H9 (cell line): Measurements from ENCODE around the gene NT5DC3. TPM values are rescaled to one million over a fixed set of nuclear protein-coding genes. Genes with fewer than 3 reads are reported as not detected.

Source experiments
- DNase-seq: peaks from one replicate; pipeline ENCODE4 v3.0.0-alpha.2; 2017
- H2AFZ ChIP-seq: one replicate; pipeline ENCODE4 v1.6.1; 2013; ENCODE audit warnings: mild to moderate bottlenecking, low read length, control low read depth, moderate library complexity
- H2AK5ac ChIP-seq: 2 replicates; pipeline ENCODE4 v1.6.1; 2013; ENCODE audit warnings: low read length, control low read depth, mixed read lengths; ENCODE audit not compliant: insufficient read length
- H2BK120ac ChIP-seq: one replicate; pipeline ENCODE4 v1.6.1; 2013; ENCODE audit warnings: low read depth, mild to moderate bottlenecking, low read length, control low read depth, inconsistent platforms; ENCODE audit not compliant: poor library complexity, severe bottlenecking
- H2BK12ac ChIP-seq: 2 replicates; pipeline ENCODE4 v1.6.1; 2013; ENCODE audit warnings: low read length, control low read depth, mixed read lengths, low read depth; ENCODE audit not compliant: insufficient read length
- H2BK15ac ChIP-seq: 2 replicates; pipeline ENCODE4 v1.6.1; 2013; ENCODE audit warnings: low read depth, low read length, control low read depth
- H2BK20ac ChIP-seq: one replicate; pipeline ENCODE4 v1.6.1; 2013; ENCODE audit warnings: low read depth, mild to moderate bottlenecking, low read length, control low read depth, inconsistent platforms; ENCODE audit not compliant: poor library complexity, severe bottlenecking
- H2BK5ac ChIP-seq: 2 replicates; pipeline ENCODE4 v1.6.1; 2013; ENCODE audit warnings: low read length, control low read depth, mixed read lengths; ENCODE audit not compliant: insufficient read length
- H3K14ac ChIP-seq: 2 replicates; pipeline ENCODE4 v1.6.1; 2013; ENCODE audit warnings: low read length, control low read depth; ENCODE audit not compliant: insufficient read depth
- H3K18ac ChIP-seq: 2 replicates; pipeline ENCODE4 v1.6.1; 2013; ENCODE audit warnings: low read depth, mild to moderate bottlenecking, mixed read lengths, low read length, control low read depth; ENCODE audit not compliant: insufficient read length
- H3K23ac ChIP-seq: 2 replicates; pipeline ENCODE4 v1.6.1; 2013; ENCODE audit warnings: low read length, control low read depth, mixed read lengths, low read depth; ENCODE audit not compliant: insufficient read length
- H3K23me2 ChIP-seq: 2 replicates; pipeline ENCODE4 v1.6.1; 2013; ENCODE audit warnings: low read depth, mild to moderate bottlenecking, mixed read lengths, low read length, control low read depth; ENCODE audit not compliant: insufficient read length, poor library complexity, severe bottlenecking
- H3K27ac ChIP-seq: 2 replicates; pipeline ENCODE4 v1.5.1; 2013; ENCODE audit warnings: low read length, control low read depth, mixed read lengths, low read depth; ENCODE audit not compliant: insufficient read length
- H3K27me3 ChIP-seq: 2 replicates; pipeline ENCODE4 v1.6.1; 2013; ENCODE audit warnings: low read length, control low read depth, inconsistent platforms; ENCODE audit not compliant: insufficient read depth
- H3K4ac ChIP-seq: 2 replicates; pipeline ENCODE4 v1.6.1; 2013; ENCODE audit warnings: low read depth, mild to moderate bottlenecking, control low read depth, inconsistent platforms, low read length, moderate library complexity
- H3K4me1 ChIP-seq: 2 replicates; pipeline ENCODE4 v1.6.1; 2013; ENCODE audit warnings: low read length, control low read depth, inconsistent platforms; ENCODE audit not compliant: insufficient read depth
- H3K4me2 ChIP-seq: 2 replicates; pipeline ENCODE4 v1.6.1; 2013; ENCODE audit warnings: low read length, control low read depth, mixed read lengths; ENCODE audit not compliant: insufficient read length, insufficient read depth
- H3K56ac ChIP-seq: 2 replicates; pipeline ENCODE4 v1.6.1; 2013; ENCODE audit warnings: low read depth, mild to moderate bottlenecking, mixed read lengths, low read length, control low read depth; ENCODE audit not compliant: insufficient read length
- H3K79me1 ChIP-seq: 2 replicates; pipeline ENCODE4 v1.6.1; 2013; ENCODE audit warnings: low read depth, mild to moderate bottlenecking, moderate library complexity, low read length, control low read depth, inconsistent platforms; ENCODE audit not compliant: insufficient read depth, poor library complexity, severe bottlenecking
- H3K79me2 ChIP-seq: 2 replicates; pipeline ENCODE4 v1.6.1; 2013; ENCODE audit warnings: low read length, control low read depth, inconsistent platforms; ENCODE audit not compliant: insufficient read depth
- H3K9ac ChIP-seq: 2 replicates; pipeline ENCODE4 v1.6.1; 2013; ENCODE audit warnings: low read length, control low read depth, mixed read lengths; ENCODE audit not compliant: insufficient read length; ENCODE audit errors: extremely low read depth
- H3K9me3 ChIP-seq: one replicate; pipeline ENCODE4 v1.6.1; 2013; ENCODE audit warnings: low read depth, low read length, inconsistent platforms; ENCODE audit not compliant: control insufficient read depth
- H3T11ph ChIP-seq: one replicate; pipeline ENCODE4 v1.6.1; 2013; ENCODE audit warnings: mild to moderate bottlenecking, low read length, control low read depth, inconsistent platforms
- H4K20me1 ChIP-seq: one replicate; pipeline ENCODE4 v1.6.1; 2013; ENCODE audit not compliant: control insufficient read depth, insufficient read length, insufficient read depth
- H4K5ac ChIP-seq: 2 replicates; pipeline ENCODE4 v1.6.1; 2013; ENCODE audit warnings: low read depth, mild to moderate bottlenecking, mixed read lengths, low read length, control low read depth; ENCODE audit not compliant: insufficient read length
- H4K8ac ChIP-seq: replicated peaks from 2 replicates; pipeline ENCODE4 v1.6.1; 2013; ENCODE audit warnings: low read length, control low read depth, mixed read lengths, low read depth; ENCODE audit not compliant: insufficient read length
- H4K91ac ChIP-seq: 2 replicates; pipeline ENCODE4 v1.6.1; 2013; ENCODE audit warnings: low read depth, mild to moderate bottlenecking, moderate library complexity, mixed read lengths, low read length, control low read depth; ENCODE audit not compliant: insufficient read length
- H3K27ac Mint-ChIP-seq, 3 experiments: 2 replicates in 2 of 3; 3 replicates in 1 of 3; pipeline ENCODE4 v1.8.0; 2020 to 2021; ENCODE audit warnings: mixed read lengths in 3 of 3, mild to moderate bottlenecking in 1 of 3, moderate library complexity in 1 of 3
- H3K27me3 Mint-ChIP-seq: 2 replicates; pipeline ENCODE4 v1.8.0; 2021; ENCODE audit warnings: low read depth, mild to moderate bottlenecking, moderate library complexity, mixed read lengths
- H3K36me3 Mint-ChIP-seq, 3 experiments: 2 replicates in 2 of 3; 3 replicates in 1 of 3; pipeline ENCODE4 v1.8.0; 2020 to 2021; ENCODE audit warnings: low read depth in 3 of 3, mixed read lengths in 3 of 3; ENCODE audit not compliant: insufficient read depth in 1 of 3
- H3K4me1 Mint-ChIP-seq, 2 experiments: 2 replicates each; pipeline ENCODE4 v1.8.0; 2020; ENCODE audit warnings: mixed read lengths in 2 of 2
- H3K4me3 Mint-ChIP-seq, 2 experiments: 2 replicates in 1 of 2; 3 replicates in 1 of 2; pipeline ENCODE4 v1.8.0; 2020 to 2021; ENCODE audit warnings: mild to moderate bottlenecking in 2 of 2, mixed read lengths in 2 of 2, moderate library complexity in 1 of 2
- H3K9me3 Mint-ChIP-seq, 2 experiments: 2 replicates in 1 of 2; 3 replicates in 1 of 2; pipeline ENCODE4 v1.8.0; 2020; ENCODE audit warnings: mild to moderate bottlenecking in 2 of 2, mixed read lengths in 2 of 2, moderate library complexity in 1 of 2
- CTCF ChIP-seq: fragments of 200-600 bp; sonication (generic); conservative IDR thresholded peaks from 3 replicates; pipeline ENCODE4 v1.8.0; 2021; ENCODE audit warnings: antibody characterized with exemption, mild to moderate bottlenecking
- WGBS: extraction: QIAGEN DNeasy Blood & Tissue Kit; methylation state at CpG from one replicate; pipeline ENCODE4 v1.1.7; 2013; ENCODE audit warnings: missing lambda C conversion rate, low lambda C conversion rate, mixed read lengths; ENCODE audit not compliant: insufficient read length; ENCODE audit errors: extremely low coverage; 5-methylcytosine and 5-hydroxymethylcytosine counted together
- total RNA-seq: library from RNA; stranded (reverse); gene quantifications from 2 replicates; pipeline ENCODE4 v1.2.1, GENCODE V29; 2021

NT5DC3 gene
- total RNA-seq, 1 experiment from 2014 or later = 13.6 TPM

GRCh38 chr12:103802586-103802886 lies 38.5 kb downstream of the NT5DC3 start:
- H3K27ac Mint-ChIP-seq = 0 out of 7 replicates have a peak overlapping the region, but pooled peaks of 1 of the 3 experiments have one; percentile 45

More at GRCh38 chr12:103802586-103802886, 38.5 kb downstream of the NT5DC3 start:
- no peak overlapping the region for H3K23ac ChIP-seq
- TF ChIP-seq CTCF = no peak
- H2BK20ac ChIP-seq = no peak overlapping the region
- H2BK5ac ChIP-seq = no peak overlapping the region
- H2BK120ac ChIP-seq = no peak overlapping the region
- no peaks in the 10 kb centered on the region for H3K79me2 ChIP-seq
- no peaks in the 10 kb centered on the region for H3K27me3 ChIP-seq
- H3K14ac ChIP-seq = no peak overlapping the region
- no peak overlapping the region for H4K91ac ChIP-seq
- peaks cover 10 to 19% of the 10 kb centered on the region in 2 experiments for H3K4me1 Mint-ChIP-seq
- no peak overlapping the region for H2BK15ac ChIP-seq
- no peaks in the 10 kb centered on the region for H3K27me3 Mint-ChIP-seq
- H3K4me1 ChIP-seq = no peaks in the 10 kb centered on the region; the same call in 1 of the 2 replicates
- H4K5ac ChIP-seq = no peak overlapping the region
- no peak overlapping the region for H3K4ac ChIP-seq
- no peak overlapping the region for H2AK5ac ChIP-seq
- H3K9ac ChIP-seq = no peak overlapping the region
- H3T11ph ChIP-seq = no peak overlapping the region
- no peaks in the 10 kb centered on the region for H3K23me2 ChIP-seq
- no peak for DNase-seq
- H3K4me3 Mint-ChIP-seq = no peak overlapping the region
- no peaks in the 10 kb centered on the region for H3K9me3 ChIP-seq
- no peak overlapping the region for H3K4me2 ChIP-seq
- no peak overlapping the region for H3K18ac ChIP-seq
- no peak overlapping the region for H2AFZ ChIP-seq
- no peaks in the 10 kb centered on the region for H3K79me1 ChIP-seq
- no peak overlapping the region for H3K56ac ChIP-seq
- no peak overlapping the region for H3K27ac ChIP-seq
- no peak overlapping the region for H4K8ac ChIP-seq
- peaks cover 16 to 30% (median 24%) of the 10 kb centered on the region in 3 experiments; a peak in 6 of 7 replicates for H3K36me3 Mint-ChIP-seq
- WGBS = no CpG with 5 or more reads among the region's 1 CpG
- H3K9me3 Mint-ChIP-seq = no peaks in the 10 kb centered on the region
- no peak overlapping the region for H2BK12ac ChIP-seq
- no peaks in the 10 kb centered on the region for H4K20me1 ChIP-seq
